GM19099 (cell line): ENCODE data around the gene MKRN3.

Source experiments
- POLR2A ChIP-seq: IDR thresholded peaks from 3 replicates; pipeline ENCODE4 v1.6.1; 2011; ENCODE audit warnings: low read depth; ENCODE audit not compliant: insufficient read length; ENCODE audit errors: extremely low read depth

MKRN3 gene

DNA sequence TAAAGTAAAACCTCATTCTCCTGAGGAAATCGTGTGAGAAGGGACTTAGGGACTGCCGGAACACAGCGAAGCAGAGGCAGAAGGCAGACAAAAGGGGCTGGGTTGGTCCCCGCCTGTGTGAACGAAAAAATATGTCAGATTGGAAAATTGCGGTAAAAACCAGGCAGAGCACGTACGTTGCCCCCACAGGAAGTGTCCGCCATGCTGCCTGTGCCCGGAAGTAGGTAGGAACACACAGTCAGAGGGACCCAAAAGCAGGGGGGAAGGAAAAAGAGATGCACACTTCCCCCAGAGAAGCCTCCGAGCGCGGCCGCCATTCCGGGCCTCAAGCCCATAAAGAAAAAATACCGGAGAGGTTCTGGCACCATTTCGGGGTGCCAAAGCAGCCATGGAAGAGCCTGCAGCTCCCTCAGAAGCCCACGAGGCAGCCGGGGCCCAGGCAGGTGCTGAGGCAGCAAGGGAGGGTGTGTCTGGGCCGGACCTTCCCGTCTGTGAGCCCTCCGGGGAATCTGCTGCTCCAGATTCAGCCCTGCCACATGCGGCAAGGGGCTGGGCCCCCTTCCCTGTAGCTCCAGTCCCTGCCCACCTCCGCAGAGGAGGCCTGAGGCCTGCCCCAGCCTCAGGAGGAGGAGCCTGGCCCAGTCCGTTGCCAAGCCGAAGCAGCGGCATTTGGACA, at the start of gene MKRN3:
TSS of gene MKRN3 (plus strand) at position 280 of the 676 bp plus-strand sequence. CDS start at position 389, 109 bp downstream.
- no peak for TF ChIP-seq POLR2A

DNA sequence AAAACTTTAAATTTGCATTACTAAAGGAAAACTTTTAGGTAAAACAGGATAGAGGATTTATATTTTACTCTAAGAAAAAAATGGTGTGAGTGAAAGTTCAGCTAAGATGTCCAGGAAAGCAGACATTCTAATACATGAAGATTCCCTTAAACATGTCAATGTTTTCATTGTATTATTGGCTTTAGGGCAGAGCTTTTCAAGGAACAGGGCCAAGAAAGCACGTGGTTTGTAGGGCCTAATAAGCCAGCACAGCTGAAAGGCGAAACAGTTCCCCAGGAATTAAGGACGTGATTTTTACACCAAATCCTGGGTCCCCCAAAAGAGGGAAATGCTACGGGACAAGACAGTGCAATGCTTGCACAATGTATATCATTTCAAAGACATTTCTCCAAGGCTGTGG, 48.6 kb upstream of the MKRN3 start:
- TF ChIP-seq POLR2A, result no peak

DNA sequence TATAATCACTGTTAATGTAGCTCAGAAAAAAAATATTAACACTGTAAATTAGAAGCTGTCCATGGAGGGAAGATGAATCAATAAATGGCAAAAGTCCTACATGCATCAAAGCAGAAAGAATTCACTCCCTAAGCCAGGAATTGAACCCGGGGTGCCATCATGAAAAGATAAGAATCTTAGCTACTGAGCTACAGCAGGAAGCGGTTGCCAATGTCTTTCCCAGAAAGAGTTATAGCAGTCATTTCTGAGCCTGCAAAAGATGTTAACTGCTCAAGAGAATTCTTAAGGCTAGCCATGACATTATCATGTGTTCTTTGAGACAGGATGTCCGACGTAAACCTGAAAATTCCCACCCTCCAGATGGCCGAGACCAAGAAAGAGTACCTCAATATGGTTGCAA, 47.4 kb upstream of the MKRN3 start:
- TF ChIP-seq POLR2A, result no peak

DNA sequence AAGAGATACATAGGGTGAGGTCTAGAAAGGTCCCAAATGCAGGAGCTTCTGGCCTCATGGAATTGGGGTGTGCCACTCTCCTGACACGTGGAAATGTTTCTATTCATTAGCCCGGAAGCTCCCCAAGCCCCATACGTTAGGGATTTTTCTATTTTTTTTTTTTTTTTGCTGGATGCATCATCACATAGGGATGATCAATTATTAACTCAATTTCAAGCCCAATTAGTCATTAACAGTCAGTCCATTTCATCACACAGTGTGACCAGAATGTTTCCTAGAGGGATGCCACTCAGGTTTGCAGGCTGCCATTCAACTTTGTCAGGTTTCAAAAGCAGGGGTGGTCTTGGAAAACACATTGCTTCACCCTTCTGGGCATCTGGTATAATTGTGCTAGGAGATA, 40.7 kb upstream of the MKRN3 start:
- no peak for TF ChIP-seq POLR2A

DNA sequence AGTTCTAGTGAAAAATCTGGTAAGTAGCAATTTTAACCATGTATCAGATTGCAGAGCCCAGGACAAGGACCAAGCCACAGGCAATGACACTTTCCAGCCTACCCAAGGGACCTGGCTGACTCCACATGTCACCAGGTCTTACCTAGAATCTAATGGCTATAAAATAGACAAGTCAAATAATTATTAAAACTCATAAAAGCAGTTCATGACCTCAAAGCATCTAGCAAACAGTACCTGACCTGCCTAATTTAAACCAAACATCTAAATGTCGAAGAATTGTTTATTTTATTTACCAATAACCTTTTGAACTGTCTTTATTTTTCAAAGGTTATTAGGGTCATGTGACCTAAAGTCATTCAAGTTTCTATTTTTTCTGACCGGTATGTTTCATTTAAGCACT, 35.6 kb upstream of the MKRN3 start:
- TF ChIP-seq POLR2A, result no peak

DNA sequence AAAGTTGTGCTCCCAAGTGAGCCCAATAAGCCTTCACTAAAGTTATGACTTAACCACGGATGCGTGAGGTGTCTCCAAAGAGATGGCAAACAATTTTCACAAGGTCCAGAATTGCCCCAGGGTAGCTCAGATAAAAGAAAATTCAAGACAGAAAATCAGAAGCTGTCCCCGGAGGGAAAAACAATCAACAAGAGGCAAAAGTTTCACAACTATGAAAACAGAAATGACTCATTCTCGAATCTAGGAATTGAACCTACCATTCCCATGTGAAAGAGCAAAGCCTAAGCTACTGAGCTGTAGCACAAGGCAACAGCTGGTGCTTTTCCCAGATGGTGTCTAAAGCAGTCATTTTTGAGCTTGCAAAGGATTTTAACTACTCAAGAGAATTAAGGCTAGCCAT, 33.5 kb upstream of the MKRN3 start:
- TF ChIP-seq POLR2A, result no peak

DNA sequence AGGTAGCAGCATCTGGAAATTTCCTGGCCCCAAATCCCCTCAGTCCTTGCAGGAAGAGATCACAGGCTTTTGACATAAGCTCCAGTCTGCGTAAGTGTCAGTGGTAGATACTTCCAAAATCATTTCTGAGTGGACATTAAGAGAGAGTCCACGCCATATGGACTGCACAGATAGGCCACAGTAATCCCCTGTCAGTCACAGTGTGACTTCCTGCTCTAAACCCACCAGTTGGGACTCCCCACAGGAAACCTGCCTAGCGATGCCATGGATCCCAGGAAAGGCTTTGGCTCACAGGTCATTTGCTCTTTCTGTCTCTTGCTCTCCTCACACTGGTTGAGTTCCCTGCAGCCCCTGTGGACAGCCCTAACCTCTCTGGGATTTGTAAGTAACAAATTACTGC, 28.8 kb upstream of the MKRN3 start:
- TF ChIP-seq POLR2A, result no peak

DNA sequence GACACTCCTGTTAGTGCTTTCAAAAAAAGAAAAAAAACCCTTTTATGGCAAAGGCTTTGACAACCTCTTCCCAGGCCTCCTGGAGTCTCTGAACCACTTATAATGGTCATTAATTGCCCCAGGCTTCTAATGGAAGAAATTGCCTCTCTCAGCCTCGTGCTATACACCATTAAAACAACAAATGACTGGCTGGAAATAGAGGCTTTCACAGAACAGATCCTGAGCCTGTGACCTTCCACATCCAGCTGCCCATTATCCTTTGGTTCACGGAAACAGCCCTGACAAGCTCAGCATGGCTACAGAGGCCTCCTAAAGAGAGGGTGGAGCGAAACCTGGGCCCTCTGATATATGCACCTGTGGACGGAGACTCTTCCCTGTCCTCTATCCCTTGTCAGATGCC, 26.8 kb upstream of the MKRN3 start:
- TF ChIP-seq POLR2A, result no peak

DNA sequence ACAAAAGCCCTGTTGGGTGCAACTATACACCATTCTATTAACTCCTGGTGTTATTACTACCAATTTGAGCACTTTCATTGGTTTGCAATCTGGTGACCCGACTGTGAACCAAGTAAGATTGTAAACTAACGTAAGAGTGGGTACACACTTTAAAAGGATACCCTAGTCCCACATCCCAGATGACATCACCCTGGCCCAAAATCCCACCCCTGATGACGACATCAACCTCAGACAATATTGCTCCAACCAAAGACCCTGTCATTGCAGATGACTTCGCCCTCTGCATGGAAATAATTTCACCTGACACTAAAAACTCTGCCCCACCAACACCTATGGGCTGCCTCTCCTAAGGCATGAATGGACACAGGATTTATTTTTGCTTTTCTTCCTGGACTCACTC, 25.6 kb upstream of the MKRN3 start:
- no peak for TF ChIP-seq POLR2A

DNA sequence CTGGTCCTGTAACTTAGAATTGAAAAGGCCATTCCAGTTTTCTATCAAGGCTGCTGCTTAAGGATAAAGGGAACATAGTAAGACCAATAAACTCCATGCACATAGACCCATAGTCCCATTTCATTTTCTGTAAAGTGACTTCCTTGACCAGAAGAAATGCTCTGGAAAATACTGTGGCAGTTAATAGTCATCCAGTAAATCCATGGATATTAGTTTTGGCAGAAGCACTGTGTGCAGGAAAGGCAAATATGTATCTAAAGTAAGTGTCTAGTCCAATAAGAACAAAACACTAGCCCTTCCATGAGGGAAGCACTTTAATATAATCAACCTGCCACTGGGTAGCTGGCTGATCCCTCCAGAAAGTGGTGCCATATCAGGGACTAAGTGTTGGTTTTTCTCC, 19.3 kb upstream of the MKRN3 start:
- no peak for TF ChIP-seq POLR2A

DNA sequence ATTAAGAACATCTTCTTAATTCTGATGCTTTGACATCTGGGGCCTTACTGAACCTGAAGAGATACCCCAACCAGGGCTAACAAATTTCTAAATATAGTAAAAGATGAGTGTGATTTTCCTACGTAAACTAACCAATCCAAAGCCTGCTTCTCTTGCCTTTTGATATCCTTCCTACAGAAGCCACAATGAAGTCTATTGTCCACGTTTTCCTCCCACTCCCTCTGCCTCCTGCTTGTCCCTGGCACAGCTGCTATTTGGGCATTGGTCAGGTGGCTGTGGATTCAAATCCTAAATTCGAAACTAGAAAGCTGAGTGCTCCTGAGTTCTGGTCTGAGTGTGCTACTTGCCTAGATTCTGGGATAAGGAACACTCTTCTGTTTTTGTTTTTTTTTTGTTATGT, 17.4 kb upstream of the MKRN3 start:
- no peak for TF ChIP-seq POLR2A

DNA sequence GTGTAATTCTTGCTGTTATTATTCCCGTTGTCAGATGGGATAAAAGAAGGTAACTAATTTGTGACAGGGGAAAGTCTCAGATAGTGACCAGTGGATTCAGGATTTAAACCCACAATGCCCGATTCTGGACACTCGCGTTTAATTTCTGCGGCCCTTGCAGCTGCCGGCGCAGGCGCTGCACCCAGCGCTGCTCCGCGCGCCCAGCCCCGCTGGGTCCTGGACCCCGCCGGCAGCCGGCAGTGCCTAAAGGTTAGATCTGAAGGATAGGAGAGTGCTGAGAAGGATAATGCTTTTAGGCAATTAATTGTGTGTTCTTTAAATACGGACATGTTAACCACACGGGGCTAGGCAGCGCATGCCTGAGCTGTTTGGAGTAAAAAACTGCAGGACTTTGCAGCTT, 3.6 kb upstream of the MKRN3 start:
- TF ChIP-seq POLR2A, result no peak

DNA sequence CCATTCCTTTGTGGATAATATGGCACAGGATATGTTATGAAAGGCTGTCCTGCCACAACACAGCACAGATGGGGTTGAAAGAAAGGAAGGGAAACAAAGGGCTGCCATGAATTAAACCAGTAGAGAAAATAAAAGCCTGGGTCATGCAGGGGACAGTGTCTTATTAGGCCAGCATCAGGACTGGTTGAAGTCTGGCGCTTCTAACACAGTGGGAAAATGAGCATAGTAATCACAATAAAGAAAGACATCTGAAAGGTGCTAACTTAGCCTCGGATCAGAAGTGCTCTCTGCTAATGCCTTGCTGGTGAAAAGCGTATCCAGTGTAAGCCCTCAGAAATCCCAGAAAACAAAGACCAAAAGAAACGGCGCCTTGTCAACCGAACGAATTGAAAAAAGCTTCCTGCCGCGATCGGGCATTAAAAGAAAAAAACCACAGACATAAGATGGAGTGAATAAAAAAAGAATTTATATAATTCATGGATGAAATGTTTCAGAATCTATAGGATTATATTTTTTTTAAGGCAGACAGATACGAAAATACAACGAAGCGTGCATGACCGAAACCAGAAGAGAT, 566 bp upstream of the MKRN3 start:
- TF ChIP-seq POLR2A, result no peak

DNA sequence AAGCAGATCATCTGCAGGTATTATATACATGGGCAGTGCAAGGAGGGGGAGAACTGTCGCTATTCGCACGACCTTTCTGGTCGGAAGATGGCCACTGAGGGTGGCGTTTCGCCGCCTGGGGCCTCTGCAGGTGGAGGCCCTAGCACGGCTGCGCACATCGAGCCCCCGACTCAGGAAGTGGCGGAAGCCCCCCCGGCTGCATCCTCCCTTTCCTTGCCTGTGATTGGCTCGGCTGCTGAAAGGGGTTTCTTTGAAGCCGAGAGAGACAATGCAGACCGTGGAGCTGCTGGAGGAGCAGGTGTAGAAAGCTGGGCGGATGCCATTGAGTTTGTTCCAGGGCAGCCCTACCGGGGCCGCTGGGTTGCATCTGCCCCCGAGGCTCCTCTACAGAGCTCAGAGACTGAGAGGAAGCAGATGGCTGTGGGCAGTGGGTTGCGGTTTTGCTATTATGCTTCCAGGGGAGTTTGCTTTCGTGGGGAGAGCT, 639 bp downstream of the MKRN3 start:
- no peak for TF ChIP-seq POLR2A

DNA sequence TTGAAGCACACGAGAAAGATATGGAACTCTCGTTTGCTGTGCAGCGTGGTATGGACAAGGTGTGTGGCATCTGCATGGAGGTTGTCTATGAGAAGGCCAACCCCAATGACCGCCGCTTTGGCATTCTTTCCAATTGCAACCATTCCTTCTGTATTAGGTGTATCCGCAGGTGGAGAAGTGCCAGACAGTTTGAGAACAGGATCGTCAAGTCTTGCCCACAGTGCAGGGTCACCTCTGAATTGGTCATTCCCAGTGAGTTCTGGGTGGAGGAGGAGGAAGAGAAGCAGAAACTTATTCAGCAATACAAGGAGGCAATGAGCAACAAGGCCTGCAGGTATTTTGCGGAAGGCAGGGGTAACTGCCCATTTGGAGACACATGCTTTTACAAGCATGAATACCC, 1.2 kb downstream of the MKRN3 start:
- TF ChIP-seq POLR2A, result no peak

DNA sequence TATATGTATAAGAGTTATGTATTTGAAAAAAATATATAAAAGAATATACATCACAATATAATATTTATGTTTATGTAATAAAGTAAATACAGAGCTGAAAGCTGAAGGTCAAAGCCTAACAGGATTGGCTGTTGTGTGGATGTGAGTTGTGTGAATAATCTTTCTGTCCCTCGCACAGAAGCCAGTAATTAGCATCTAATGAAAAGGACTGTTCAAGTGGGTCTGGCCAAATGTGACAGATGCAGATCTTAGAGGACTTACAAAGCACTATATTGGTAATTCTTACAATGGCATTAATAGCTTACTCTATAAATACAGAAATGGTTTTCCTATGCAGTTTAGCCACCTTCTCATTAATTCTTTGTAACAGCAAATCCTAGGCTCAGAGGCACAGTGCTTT, 2.4 kb downstream of the MKRN3 start:
- TF ChIP-seq POLR2A, result no peak
